ENCODE measurements around the gene NFKB2. TPM values are rescaled to one million over a fixed set of nuclear protein-coding genes. Genes with fewer than 3 reads are reported as not detected.

The NFKB2 gene
- total RNA-seq, 3 donors from 2014 or later = 11.0 to 21.0 (median 18.9) TPM

- intact Hi-C loops (cut with DNase I; ENCODE audit: low total_unique reads) = no loop called here
- TF ChIP-seq POLR2A (IDR thresholded peaks at IDR 0.05) (no peak), POLR2AphosphoS5 (IDR thresholded peaks at IDR 0.05) (no peak), CTCF (IDR thresholded peaks at IDR 0.05) (no peak)
- Histone ChIP-seq H3K27me3 (no peaks in the 10 kb centered on the region), H3K36me3 (peaks cover 13% of the 10 kb centered on the region), H3K9me3 (peaks cover 0 to under 1% of the 10 kb centered on the region in 2 donors), H3K4me3 (no peak overlapping the region), H3K4me1 (no peaks in the 10 kb centered on the region), H3K27ac (no peak overlapping the region)
- no peak for DNase-seq (ENCODE audit: low spot score in 2 of 2)
Measured at GRCh38 chr10:102375867-102376266, 19.6 kb upstream of the NFKB2 start.

GRCh38 chr10:102376901-102377300, 18.6 kb upstream of the NFKB2 start:
- H3K9me3 ChIP-seq = no peaks in the 10 kb centered on the region
- H3K36me3 ChIP-seq = peaks cover 6% of the 10 kb centered on the region
- no peak overlapping the region for H3K4me3 ChIP-seq
- H3K27me3 ChIP-seq = no peaks in the 10 kb centered on the region
- H3K4me1 ChIP-seq = no peaks in the 10 kb centered on the region
- DNase-seq (ENCODE audit: low spot score in 2 of 2) = no peak
- TF ChIP-seq POLR2A (IDR thresholded peaks at IDR 0.05) = no peak
- no peak for TF ChIP-seq POLR2AphosphoS5 (IDR thresholded peaks at IDR 0.05)
- no peak for TF ChIP-seq CTCF (IDR thresholded peaks at IDR 0.05)
- intact Hi-C loops (cut with DNase I; ENCODE audit: low total_unique reads) = no loop called here
- no peak overlapping the region for H3K27ac ChIP-seq

- Histone ChIP-seq H3K27me3 (no peaks in the 10 kb centered on the region), H3K27ac (no peak overlapping the region), H3K36me3 (peaks cover 6% of the 10 kb centered on the region), H3K9me3 (no peaks in the 10 kb centered on the region), H3K4me1 (no peaks in the 10 kb centered on the region), H3K4me3 (no peak overlapping the region)
- intact Hi-C loops (cut with DNase I; ENCODE audit: low total_unique reads) = no loop called here
- TF ChIP-seq POLR2AphosphoS5 (IDR thresholded peaks at IDR 0.05) (no peak), POLR2A (IDR thresholded peaks at IDR 0.05) (no peak), CTCF (IDR thresholded peaks at IDR 0.05) (no peak)
- no peak for DNase-seq (ENCODE audit: low spot score in 2 of 2)
Measured at GRCh38 chr10:102379383-102379782, 16.1 kb upstream of the NFKB2 start.

GRCh38 chr10:102381983-102382382, 13.5 kb upstream of the NFKB2 start:
- no peak overlapping the region for H3K4me3 ChIP-seq
- H3K36me3 ChIP-seq = peaks cover 6% of the 10 kb centered on the region
- intact Hi-C loops (cut with DNase I; ENCODE audit: low total_unique reads) = no loop called here
- H3K27ac ChIP-seq = no peak overlapping the region
- no peaks in the 10 kb centered on the region for H3K9me3 ChIP-seq
- no peaks in the 10 kb centered on the region for H3K27me3 ChIP-seq
- TF ChIP-seq CTCF (IDR thresholded peaks at IDR 0.05) (no peak), POLR2AphosphoS5 (IDR thresholded peaks at IDR 0.05) (no peak), POLR2A (IDR thresholded peaks at IDR 0.05) (no peak)
- H3K4me1 ChIP-seq = no peaks in the 10 kb centered on the region
- no peak for DNase-seq (ENCODE audit: low spot score in 2 of 2)

GRCh38 chr10:102382871-102383270, 12.6 kb upstream of the NFKB2 start:
- H3K4me3 ChIP-seq = no peak overlapping the region
- H3K9me3 ChIP-seq = no peaks in the 10 kb centered on the region
- H3K27ac ChIP-seq = no peak overlapping the region
- no peaks in the 10 kb centered on the region for H3K4me1 ChIP-seq
- H3K27me3 ChIP-seq = no peaks in the 10 kb centered on the region
- H3K36me3 ChIP-seq = peaks cover 6% of the 10 kb centered on the region
- DNase-seq (ENCODE audit: low spot score in 2 of 2) = no peak
- TF ChIP-seq CTCF (IDR thresholded peaks at IDR 0.05) (no peak), POLR2A (IDR thresholded peaks at IDR 0.05) (no peak), POLR2AphosphoS5 (IDR thresholded peaks at IDR 0.05) (no peak)
- intact Hi-C loops (cut with DNase I; ENCODE audit: low total_unique reads) = no loop called here
